HG03442 (cell line): Measurements from ENCODE around the gene MYLK4.

Experiments used
- ATAC-seq: cut with Tn5 transposase; IDR thresholded peaks from one replicate; pipeline ENCODE4 v1.9.1; 2021; ENCODE audit warnings: mild to moderate bottlenecking, moderate library complexity; ENCODE audit not compliant: unreplicated experiment

The MYLK4 gene

GRCh38 chr6:2710412-2710811 lies 40.3 kb downstream of the MYLK4 start:
- ATAC-seq = no peak

GRCh38 chr6:2708456-2708855 lies 42.3 kb downstream of the MYLK4 start:
- ATAC-seq = no peak

GRCh38 chr6:2706558-2706957 lies 44.2 kb downstream of the MYLK4 start:
- no peak for ATAC-seq

GRCh38 chr6:2705256-2705655 lies 45.5 kb downstream of the MYLK4 start:
- no peak for ATAC-seq

GRCh38 chr6:2697291-2697690 lies 53.4 kb downstream of the MYLK4 start:
- no peak for ATAC-seq

GRCh38 chr6:2695454-2696095 lies 55.1 kb downstream of the MYLK4 start:
- ATAC-seq = no peak

- ATAC-seq = no peak
These were observed 57.5 kb downstream of the MYLK4 start for GRCh38 chr6:2693231-2693630.

GRCh38 chr6:2688401-2689064 lies 62.2 kb downstream of the MYLK4 start:
- no peak for ATAC-seq

- ATAC-seq = no peak
These were observed 63.3 kb downstream of the MYLK4 start for GRCh38 chr6:2687456-2687855.

- ATAC-seq = no peak
These were observed 64.2 kb downstream of the MYLK4 start for GRCh38 chr6:2686515-2686914.

- ATAC-seq = no peak
These were observed 65.7 kb downstream of the MYLK4 start for GRCh38 chr6:2684766-2685754.

GRCh38 chr6:2684103-2684749 lies 66.5 kb downstream of the MYLK4 start:
- ATAC-seq = no peak

- no peak for ATAC-seq
These were observed 70.3 kb downstream of the MYLK4 start for GRCh38 chr6:2680264-2680922.

- ATAC-seq = no peak
These were observed 73.6 kb downstream of the MYLK4 start for GRCh38 chr6:2677080-2677593.

GRCh38 chr6:2676048-2676447 lies 74.7 kb downstream of the MYLK4 start:
- no peak for ATAC-seq

- no peak for ATAC-seq
These were observed 75.9 kb downstream of the MYLK4 start for GRCh38 chr6:2674857-2675256.

- ATAC-seq = no peak
These were observed 81.5 kb downstream of the MYLK4 start for GRCh38 chr6:2669067-2669700.

GRCh38 chr6:2667617-2668016 lies 83.1 kb downstream of the MYLK4 start:
- no peak for ATAC-seq

- no peak for ATAC-seq
These were observed 83.7 kb downstream of the MYLK4 start for GRCh38 chr6:2666906-2667575.
